GM21786 (cell line): ENCODE results near the gene ARL9.

ENCODE experiments used
- ATAC-seq: cut with Tn5 transposase; IDR thresholded peaks from one replicate; pipeline ENCODE4 v1.9.1; 2021; ENCODE audit not compliant: unreplicated experiment

The ARL9 gene

DNA sequence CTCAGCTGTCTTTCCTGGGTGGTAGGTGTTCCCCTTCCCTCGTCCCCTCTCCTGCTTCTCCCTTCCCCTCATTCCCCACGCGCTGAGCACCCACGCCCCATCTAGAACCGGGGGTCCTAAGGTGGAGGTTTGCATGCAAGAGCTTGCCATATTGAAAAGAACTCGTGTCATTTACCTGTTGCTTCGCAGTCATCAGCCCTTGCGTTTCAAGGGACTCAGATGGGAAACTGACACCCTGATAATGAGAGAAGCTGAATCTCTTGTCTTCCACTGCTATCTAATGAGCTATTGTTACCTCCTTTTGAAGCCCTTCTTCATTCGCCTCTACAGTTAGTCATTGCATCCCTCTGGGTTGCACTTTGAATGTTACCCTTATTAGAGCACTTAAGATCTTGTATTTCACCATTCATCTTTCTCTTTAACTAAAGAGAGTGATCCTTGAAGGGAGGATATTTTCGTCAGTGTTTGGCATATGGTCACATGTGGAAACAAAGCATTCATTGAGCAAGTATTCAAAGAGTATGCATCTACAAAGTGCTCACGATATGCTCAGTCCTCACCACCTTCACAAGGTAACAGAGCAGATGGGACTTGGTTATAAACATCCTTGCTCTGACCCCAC lies 25.7 kb downstream of the ARL9 start:
- ATAC-seq, result no peak

DNA sequence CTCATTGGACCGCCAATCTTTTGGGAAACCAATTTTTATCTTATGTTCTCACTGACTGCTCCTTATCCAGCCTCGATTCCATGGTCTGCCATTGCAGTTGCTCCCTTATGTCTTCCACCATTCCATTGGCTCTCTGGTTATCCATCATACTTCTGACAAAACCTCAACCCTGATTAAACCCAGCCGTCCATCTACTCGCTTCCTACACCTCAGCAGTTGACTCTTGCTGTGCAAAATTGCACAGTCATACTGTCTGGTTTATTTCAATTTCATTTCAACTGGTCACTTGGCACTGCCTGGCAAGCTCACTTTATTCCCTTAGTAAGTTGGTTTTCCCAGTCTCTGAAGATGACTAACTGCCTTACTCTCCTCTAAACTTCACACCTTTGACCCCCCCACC lies 26.2 kb downstream of the ARL9 start:
- ATAC-seq, result no peak

DNA sequence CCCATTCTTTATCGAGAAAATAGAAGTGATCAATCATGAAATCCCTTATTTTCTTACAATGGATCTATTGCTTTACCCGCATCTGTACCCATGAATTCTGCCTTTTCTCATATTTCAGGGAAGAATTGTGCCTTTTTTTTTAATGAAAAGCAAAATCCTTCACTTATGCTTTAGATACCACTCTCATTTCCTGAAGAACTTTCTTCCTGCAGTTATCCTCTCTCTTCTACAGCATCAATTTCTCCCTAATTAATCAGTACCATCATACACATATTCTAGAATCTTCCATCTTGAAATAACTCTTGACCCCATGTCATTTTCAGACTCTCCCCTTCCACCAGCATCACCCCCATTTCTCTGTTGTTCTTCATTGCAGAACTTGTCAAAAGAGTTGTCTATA lies 26.6 kb downstream of the ARL9 start:
- ATAC-seq, result no peak

DNA sequence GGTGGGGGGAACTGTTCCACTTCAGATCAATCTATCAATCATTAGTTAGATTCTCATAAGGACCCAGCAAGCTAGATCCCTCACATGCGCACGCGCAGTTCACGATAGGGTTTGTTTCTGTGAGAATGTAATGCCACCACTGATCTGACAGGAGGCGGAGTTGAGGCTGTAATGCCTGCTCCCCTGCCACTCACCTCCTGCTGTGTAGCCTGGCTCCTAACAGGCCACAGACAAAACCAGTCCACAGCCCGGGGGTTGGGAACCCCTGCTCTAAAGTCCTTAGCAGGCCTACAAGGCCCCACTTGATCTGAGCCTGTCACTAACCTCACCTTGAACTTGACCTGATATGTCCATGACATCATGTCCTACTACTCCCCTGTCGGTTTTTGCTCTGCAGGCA lies 30.3 kb downstream of the ARL9 start:
- ATAC-seq, result no peak

DNA sequence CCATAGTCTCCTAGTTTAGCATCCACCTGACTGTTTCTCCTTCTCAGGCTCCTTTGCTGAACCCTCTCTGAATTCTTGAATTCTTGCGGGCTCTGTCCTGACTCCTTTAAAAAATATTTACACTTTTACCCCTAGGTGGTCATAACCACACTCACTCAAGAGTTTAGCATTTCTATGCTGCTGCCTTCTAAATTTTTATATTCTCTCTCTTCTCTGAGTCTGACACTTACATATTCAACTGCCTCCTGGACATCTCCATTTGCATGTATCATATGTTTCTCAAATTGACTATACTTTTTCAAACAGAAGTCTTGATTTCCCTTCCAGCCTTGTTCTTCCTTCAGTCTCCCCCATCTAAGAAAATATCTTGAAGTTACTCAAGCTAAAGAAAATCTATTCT lies 31.6 kb downstream of the ARL9 start:
- ATAC-seq, result no peak

DNA sequence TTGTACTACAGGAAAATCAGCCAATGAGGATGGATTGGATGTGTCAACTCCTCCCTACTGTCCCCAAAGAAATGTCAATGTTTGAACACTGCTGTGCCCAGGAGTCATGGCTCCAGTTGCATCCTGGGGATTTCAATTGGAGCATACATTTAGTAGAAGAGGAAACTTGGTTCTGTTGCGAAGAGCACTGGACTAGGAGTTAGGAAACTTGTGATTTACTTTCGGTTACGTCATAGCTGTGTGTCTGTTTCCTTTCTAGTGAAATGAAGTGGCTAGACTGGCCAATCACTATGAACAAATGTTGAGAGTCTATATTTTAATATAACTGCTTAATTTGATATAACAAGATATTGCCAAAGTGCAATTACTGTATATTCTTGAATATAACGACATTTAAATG lies 35.2 kb downstream of the ARL9 start:
- ATAC-seq, result no peak

DNA sequence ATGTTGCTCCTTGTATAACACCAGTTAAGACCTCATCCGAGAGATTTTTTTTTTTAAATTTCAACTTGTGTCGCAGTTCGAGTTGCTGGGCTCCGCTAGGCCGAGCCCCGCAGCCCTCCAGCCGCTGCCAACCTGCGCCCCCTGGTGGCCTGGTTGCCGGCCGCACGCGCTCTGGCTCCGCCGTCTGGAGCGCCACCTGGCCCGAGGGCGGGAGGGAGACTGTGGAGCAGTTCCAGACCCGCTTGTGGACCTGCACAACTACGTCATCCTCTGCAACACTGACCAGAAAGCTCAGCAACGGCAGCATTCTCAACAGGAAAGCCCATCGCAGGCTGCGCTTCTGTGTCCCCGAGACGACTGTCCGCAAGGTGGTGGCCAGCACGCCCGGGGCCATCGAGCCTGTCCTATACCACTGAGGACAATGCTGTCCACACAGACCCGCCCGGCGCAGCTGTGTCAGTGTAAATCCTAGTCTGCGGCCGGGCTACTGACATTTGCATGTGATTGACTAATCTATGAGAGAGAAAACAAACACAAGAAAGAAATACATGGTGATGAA lies 39.1 kb downstream of the ARL9 start:
- ATAC-seq, result peak; percentile 94

DNA sequence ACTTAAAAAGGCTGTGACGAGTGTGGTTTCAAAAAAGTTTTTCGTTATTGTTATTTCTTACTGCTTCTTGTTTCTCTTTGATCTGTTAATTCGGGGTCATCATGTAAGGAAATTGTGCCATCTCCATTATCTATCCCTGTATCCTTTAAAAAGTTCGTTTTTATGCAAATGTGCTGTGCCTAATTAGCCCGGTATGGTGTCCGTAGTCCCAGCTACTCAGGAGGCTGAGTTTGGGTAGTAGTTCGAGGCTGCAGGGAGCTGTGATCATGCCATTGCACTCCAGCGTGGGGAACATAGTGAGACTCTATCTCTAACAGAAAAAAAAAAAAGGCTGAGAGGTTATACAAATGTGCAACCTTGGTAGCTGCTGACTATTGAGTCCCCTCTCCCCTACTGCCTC lies 45.1 kb downstream of the ARL9 start:
- ATAC-seq, result no peak

DNA sequence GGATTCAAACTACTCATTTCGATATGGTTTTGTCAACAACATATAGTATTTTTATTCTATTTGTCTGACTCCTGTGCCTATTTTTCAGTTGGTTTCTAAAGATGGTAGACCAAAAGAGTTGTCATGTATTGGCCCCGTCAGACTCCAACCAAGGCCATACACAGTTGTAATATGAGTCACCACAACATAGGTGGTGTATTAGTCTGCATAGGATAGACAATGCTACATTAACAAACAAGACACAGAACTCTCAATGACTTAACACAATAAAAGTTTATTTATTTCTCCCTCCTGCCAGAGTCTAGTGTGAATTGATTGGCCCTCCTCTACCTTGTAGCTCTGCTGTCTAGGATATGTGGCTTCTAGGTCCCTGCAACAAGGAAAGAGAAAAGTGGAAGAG lies 45.9 kb downstream of the ARL9 start:
- no peak for ATAC-seq

DNA sequence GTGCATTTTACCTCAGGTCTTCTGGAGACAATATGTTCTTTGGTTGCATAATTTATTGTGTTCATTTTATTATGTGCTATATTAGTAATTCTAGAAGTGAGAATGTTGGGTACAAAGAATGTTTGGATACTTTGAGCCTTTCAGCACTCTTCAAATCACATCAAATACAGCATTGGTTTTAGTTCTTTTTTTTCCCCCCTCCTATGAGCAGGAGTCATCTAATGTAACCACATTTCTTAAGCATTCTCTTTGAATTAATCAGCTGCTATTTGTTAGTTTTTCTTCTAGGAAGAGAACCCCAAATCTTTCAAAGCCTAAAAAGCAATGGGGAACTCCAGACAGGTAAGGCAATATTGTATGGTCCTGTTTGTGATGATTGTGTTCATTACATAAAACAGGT lies 46.7 kb downstream of the ARL9 start:
- ATAC-seq, result no peak

DNA sequence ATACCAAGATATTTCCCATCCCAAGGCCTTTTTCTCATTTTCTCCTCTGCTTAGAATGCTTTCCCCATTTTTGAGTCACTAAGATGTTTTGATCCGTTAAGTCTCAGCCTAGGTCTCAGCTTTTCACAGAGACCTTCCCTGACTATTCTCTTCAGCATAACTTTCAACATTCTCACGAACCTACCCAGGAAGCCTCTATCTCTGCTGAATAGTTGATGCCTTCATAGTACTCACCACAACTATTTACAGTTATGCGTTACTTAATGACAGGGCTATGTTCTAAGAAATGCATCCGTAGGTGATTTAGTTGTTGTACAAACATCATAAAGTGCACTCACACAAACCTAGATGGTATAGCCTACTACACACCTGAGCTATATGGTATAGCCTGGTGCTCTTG lies 64.5 kb downstream of the ARL9 start:
- no peak for ATAC-seq
